IPS DF 6.9 (cell line): ENCODE results near the gene SMAD7.

Experiments
- DNase-seq: peaks from one replicate; pipeline ENCODE4 v3.0.0-alpha.2; 2013; ENCODE audit warnings: low read depth, low spot score
- H3K27ac ChIP-seq: one replicate; pipeline ENCODE4 v1.5.1; 2013; ENCODE audit warnings: low read length, control low read depth
- H3K27me3 ChIP-seq: 2 replicates; pipeline ENCODE4 v1.6.1; 2013; ENCODE audit warnings: mild to moderate bottlenecking, low read length; ENCODE audit not compliant: control insufficient read depth, insufficient read depth
- H3K36me3 ChIP-seq: 2 replicates; pipeline ENCODE4 v1.6.1; 2013; ENCODE audit warnings: low read length; ENCODE audit not compliant: control insufficient read depth, insufficient read depth
- H3K4me1 ChIP-seq: 2 replicates; pipeline ENCODE4 v1.6.1; 2013; ENCODE audit warnings: low read length; ENCODE audit not compliant: control insufficient read depth, insufficient read depth
- H3K4me3 ChIP-seq: 2 replicates; pipeline ENCODE4 v1.5.1; 2013; ENCODE audit warnings: mild to moderate bottlenecking, low read length
- H3K9me3 ChIP-seq: 2 replicates; pipeline ENCODE4 v1.6.1; 2013; ENCODE audit warnings: low read length, inconsistent platforms; ENCODE audit not compliant: control insufficient read depth, insufficient read depth
- WGBS: extraction: QIAGEN DNeasy Blood & Tissue Kit; methylation state at CpG from one replicate; pipeline ENCODE4 v1.1.7; 2013; ENCODE audit warnings: mixed read lengths, missing lambda C conversion rate; ENCODE audit not compliant: insufficient read length, insufficient coverage; 5-methylcytosine and 5-hydroxymethylcytosine counted together

SMAD7 gene

DNA sequence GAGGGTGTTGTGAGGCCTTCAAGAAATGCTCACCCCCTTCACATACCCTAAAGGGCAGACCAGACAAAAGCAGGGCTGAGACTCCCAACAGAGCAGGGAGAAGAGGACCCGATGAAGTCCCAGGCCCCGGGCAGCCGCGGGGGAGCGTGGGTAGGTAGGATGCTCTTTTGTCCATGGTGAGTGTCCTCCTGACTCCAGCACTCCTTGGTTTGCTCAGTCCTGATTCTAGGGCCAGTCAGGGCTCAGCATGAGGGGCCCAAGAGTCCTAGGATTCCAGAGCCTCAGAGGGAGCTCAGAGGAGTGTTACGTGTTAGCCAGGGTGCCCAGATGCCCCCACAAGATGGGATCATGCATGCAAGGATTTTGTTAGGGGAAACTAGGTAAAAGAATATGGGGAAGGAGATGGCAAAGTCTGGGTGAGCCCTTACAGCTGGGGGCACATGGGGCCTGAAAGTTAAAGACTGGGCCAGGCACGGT is 64.8 kb downstream of the SMAD7 start:
- WGBS: no CpG with 5 or more reads among the region's 7 CpGs
- no peaks in the 10 kb centered on the region for H3K36me3 ChIP-seq
- H3K9me3 ChIP-seq: no peaks in the 10 kb centered on the region
- no peak overlapping the region for H3K4me3 ChIP-seq
- H3K27me3 ChIP-seq: no peaks in the 10 kb centered on the region
- DNase-seq: no peak
- H3K27ac ChIP-seq: no peak overlapping the region
- H3K4me1 ChIP-seq: peaks cover 5% of the 10 kb centered on the region; the same call in 1 of the 2 replicates

- H3K4me1 ChIP-seq: peaks cover 5% of the 10 kb centered on the region; the same call in 1 of the 2 replicates
- H3K27me3 ChIP-seq: no peaks in the 10 kb centered on the region
- no peak overlapping the region for H3K4me3 ChIP-seq
- DNase-seq: no peak
- no peak overlapping the region for H3K27ac ChIP-seq
- no peaks in the 10 kb centered on the region for H3K9me3 ChIP-seq
- WGBS: no CpG with 5 or more reads among the region's 11 CpGs
- H3K36me3 ChIP-seq: no peaks in the 10 kb centered on the region
Observed at GRCh38 chr18:48885266-48885923, 65.4 kb downstream of the SMAD7 start.

- no CpG with 5 or more reads among the region's 4 CpGs for WGBS
- no peaks in the 10 kb centered on the region for H3K36me3 ChIP-seq
- no peak for DNase-seq
- H3K4me3 ChIP-seq: no peak overlapping the region
- peaks cover 5% of the 10 kb centered on the region; the same call in 1 of the 2 replicates for H3K4me1 ChIP-seq
- no peak overlapping the region for H3K27ac ChIP-seq
- H3K27me3 ChIP-seq: no peaks in the 10 kb centered on the region
- no peaks in the 10 kb centered on the region for H3K9me3 ChIP-seq
Observed at GRCh38 chr18:48884771-48885170, 66.0 kb downstream of the SMAD7 start.

DNA sequence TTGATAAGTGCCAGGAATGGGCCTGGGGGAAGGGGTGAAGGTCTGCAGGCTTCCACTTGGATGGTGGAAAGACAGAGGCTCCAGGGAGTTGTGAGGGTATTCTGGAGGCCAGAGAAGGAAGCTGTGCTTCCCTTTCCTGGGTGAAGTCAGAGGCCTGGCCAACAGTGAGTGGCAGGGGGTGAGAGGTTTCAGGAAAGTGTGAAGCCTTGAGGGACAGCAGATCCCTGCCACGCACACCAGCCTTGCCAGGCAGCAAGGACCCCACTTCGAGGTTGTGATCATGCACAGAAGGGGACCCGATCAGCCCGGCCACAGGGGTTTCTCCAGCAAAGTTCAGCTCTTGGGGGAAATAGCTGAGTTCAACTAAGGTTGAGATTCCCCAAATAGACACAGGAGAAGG is 66.5 kb downstream of the SMAD7 start:
- no peak overlapping the region for H3K4me3 ChIP-seq
- H3K27me3 ChIP-seq: no peaks in the 10 kb centered on the region
- H3K9me3 ChIP-seq: no peaks in the 10 kb centered on the region
- H3K4me1 ChIP-seq: peaks cover 2% of the 10 kb centered on the region; the same call in 1 of the 2 replicates
- no peak overlapping the region for H3K27ac ChIP-seq
- WGBS: no CpG with 5 or more reads among the region's 4 CpGs
- H3K36me3 ChIP-seq: no peaks in the 10 kb centered on the region
- no peak for DNase-seq

GRCh38 chr18:48882379-48882778 is 68.4 kb downstream of the SMAD7 start:
- H3K9me3 ChIP-seq: no peaks in the 10 kb centered on the region
- no peaks in the 10 kb centered on the region for H3K36me3 ChIP-seq
- H3K4me3 ChIP-seq: no peak overlapping the region
- H3K27ac ChIP-seq: no peak overlapping the region
- no CpG with 5 or more reads among the region's 4 CpGs for WGBS
- H3K27me3 ChIP-seq: no peaks in the 10 kb centered on the region
- peaks cover 7% of the 10 kb centered on the region; the same call in 1 of the 2 replicates for H3K4me1 ChIP-seq
- no peak for DNase-seq

DNA sequence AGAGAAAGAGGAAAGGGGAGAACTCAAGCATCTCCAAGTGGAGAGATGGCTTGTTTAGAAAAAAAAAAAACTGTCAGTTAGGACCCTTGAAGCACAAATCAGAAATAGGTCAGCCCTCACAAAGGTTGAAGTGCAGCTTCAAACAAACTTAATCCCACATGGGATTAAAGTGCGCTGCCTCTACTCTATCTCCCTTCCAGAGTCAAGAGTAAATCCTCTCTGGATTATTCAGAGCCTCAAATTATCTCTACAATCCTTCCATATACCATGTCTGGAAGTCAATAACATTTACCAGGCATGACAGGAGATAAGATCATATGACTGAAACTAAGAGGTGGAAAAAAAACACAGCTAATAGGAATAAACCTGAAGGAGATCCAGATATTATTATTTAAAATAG is 69.8 kb downstream of the SMAD7 start:
- Histone ChIP-seq H3K27me3 (no peaks in the 10 kb centered on the region), H3K9me3 (no peaks in the 10 kb centered on the region), H3K27ac (no peak overlapping the region), H3K4me1 (peaks cover 7% of the 10 kb centered on the region; the same call in 1 of the 2 replicates), H3K36me3 (no peaks in the 10 kb centered on the region), H3K4me3 (no peak overlapping the region)
- DNase-seq: no peak
- no CpG with 5 or more reads among the region's 1 CpG for WGBS

DNA sequence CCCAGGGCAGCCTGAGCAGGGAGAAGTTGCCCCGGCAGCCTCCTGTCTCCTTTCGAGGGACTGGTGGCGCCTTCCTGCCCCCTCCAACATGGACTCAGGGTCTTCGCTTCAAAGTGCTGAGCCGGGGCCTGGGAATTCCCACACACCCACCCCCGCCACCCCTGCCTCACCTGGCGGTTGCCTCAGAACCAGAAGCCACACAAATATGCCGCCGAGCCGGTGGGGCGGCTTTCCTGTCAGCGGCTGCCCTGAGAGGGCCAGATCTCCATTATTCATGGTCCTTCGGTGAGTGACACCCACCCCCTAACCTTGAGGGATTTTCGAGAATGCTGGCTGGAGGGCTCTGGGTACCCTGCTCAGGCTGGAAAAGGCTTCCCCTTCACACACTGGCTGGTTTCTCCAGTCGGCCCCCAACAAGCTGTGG is 71.7 kb downstream of the SMAD7 start:
- Histone ChIP-seq H3K4me1 (peaks cover 7% of the 10 kb centered on the region; the same call in 1 of the 2 replicates), H3K27ac (no peak overlapping the region), H3K36me3 (no peaks in the 10 kb centered on the region), H3K4me3 (no peak overlapping the region), H3K27me3 (no peaks in the 10 kb centered on the region), H3K9me3 (no peaks in the 10 kb centered on the region)
- no peak for DNase-seq
- WGBS: no CpG with 5 or more reads among the region's 15 CpGs

- Histone ChIP-seq H3K27ac (no peak overlapping the region), H3K36me3 (no peaks in the 10 kb centered on the region), H3K9me3 (no peaks in the 10 kb centered on the region), H3K27me3 (no peaks in the 10 kb centered on the region), H3K4me1 (peaks cover 7% of the 10 kb centered on the region; the same call in 1 of the 2 replicates), H3K4me3 (no peak overlapping the region)
- DNase-seq: no peak
- WGBS: 100% methylated on average over 2 of the region's 12 CpGs
Observed at GRCh38 chr18:48878471-48878870, 72.3 kb downstream of the SMAD7 start.

- no peaks in the 10 kb centered on the region for H3K9me3 ChIP-seq
- H3K4me3 ChIP-seq: no peak overlapping the region
- no peak for DNase-seq
- H3K4me1 ChIP-seq: peaks cover 7% of the 10 kb centered on the region; the same call in 1 of the 2 replicates
- no peaks in the 10 kb centered on the region for H3K27me3 ChIP-seq
- no CpG with 5 or more reads among the region's 3 CpGs for WGBS
- H3K36me3 ChIP-seq: no peaks in the 10 kb centered on the region
- H3K27ac ChIP-seq: no peak overlapping the region
Observed at GRCh38 chr18:48877941-48878340, 72.8 kb downstream of the SMAD7 start.

- Histone ChIP-seq H3K9me3 (no peaks in the 10 kb centered on the region), H3K4me3 (no peak overlapping the region), H3K36me3 (no peaks in the 10 kb centered on the region), H3K27ac (no peak overlapping the region), H3K27me3 (no peaks in the 10 kb centered on the region), H3K4me1 (peaks cover 7% of the 10 kb centered on the region; the same call in 1 of the 2 replicates)
- WGBS: no CpG with 5 or more reads among the region's 6 CpGs
- DNase-seq: no peak
Observed at GRCh38 chr18:48876590-48876989, 74.2 kb downstream of the SMAD7 start.
